Islet precursor cell (in vitro differentiated cells): ENCODE data around the gene PSPN.
"Not testable (repeated sequence)": the region's sequence is repeated elsewhere in the genome, so short reads cannot be mapped to it uniquely, and the experiment has no call there.

Experiments
- DNase-seq: peaks from one replicate; pipeline ENCODE4 v3.0.0-alpha.2; 2018

PSPN gene

DNA sequence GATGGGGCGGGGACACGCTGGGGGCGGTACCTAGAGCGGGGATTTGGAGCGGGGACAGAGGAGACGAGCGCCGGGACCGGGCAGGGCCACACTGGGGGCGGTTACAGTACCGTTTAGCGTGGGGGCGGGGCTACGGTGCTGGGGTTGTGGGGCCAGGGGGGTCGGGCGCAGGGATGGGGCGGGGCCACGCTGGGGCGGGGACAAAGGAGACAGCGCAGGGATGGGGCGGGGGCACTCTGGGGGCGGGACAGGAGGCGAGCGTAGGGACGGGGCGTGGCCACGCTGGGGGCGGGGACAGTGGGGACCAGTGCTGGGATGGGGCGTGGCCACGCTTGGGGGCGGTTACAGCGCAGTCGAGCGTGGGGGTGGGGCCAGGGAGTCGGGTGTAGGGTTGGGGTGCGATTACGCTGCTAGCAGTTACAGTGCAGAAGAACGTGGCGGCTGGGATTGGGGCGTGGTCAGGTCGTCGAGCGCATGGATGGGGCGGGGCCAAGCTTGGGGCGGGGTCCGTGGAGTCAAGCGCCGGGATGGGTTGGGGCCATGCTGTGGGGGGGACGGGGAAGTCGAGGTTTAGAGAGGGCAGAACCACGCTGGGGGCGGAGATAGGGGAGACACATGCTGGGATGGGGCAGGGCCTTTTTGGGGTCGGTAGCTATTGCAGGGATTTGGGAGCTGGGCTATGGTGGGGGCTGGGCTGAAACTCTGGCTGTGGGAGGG lies 2.5 kb downstream of the PSPN start:
- DNase-seq, result peak; percentile 99

DNA sequence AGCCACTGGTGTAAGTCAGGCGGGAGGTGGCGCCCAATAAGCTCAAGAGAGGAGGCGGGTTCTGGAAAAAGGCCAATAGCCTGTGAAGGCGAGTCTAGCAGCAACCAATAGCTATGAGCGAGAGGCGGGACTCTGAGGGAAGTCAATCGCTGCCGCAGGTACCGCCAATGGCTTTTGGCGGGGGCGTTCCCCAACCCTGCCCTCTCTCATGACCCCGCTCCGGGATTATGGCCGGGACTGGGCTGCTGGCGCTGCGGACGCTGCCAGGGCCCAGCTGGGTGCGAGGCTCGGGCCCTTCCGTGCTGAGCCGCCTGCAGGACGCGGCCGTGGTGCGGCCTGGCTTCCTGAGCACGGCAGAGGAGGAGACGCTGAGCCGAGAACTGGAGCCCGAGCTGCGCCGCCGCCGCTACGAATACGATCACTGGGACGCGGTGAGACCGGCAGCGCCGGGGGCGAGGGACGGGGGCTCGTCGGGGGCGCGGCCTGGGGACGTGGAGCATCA lies 3.1 kb downstream of the PSPN start, which contains the start of gene ALKBH7:
Gene ALKBH7 (plus strand): TSS at position 201 of the 502 bp plus-strand sequence. CDS start 27 bp downstream, at position 228.
- DNase-seq, result peak; percentile 99

DNA sequence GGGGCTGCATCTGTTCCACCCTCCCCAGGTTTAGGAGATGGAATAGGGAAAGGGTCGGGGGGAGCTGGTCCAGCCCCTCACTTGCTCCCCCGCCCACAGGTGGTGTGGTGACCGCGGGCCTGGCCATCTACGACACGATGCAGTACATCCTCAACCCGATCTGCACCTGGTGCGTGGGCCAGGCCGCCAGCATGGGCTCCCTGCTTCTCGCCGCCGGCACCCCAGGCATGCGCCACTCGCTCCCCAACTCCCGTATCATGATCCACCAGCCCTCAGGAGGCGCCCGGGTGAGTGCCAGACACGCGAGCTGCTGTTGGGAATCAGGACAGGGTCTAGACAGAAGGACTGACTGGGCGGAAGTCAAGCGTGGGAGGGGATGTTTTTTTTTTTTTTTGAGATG lies 11.4 kb downstream of the PSPN start:
- DNase-seq, result no peak

DNA sequence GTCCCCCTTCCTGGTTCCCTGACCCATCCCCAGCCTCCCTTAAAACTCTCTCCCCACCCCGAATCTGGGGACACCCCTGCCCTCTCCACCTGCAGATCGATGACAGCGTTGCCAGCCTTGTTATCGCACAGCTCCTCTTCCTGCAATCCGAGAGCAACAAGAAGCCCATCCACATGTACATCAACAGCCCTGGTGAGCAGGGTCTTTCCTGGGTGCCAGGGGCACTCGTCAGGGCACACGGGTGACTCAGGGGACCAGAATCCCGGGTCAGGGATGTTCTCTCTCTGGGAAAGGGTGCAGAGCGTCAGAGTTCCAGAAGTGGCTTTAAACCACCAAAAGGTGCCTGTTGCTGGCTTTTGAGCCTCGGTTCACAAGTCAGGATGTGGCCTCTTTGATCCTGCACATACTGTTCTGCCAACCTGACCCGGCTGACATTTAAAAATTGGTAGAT lies 13.4 kb downstream of the PSPN start:
- no peak for DNase-seq

DNA sequence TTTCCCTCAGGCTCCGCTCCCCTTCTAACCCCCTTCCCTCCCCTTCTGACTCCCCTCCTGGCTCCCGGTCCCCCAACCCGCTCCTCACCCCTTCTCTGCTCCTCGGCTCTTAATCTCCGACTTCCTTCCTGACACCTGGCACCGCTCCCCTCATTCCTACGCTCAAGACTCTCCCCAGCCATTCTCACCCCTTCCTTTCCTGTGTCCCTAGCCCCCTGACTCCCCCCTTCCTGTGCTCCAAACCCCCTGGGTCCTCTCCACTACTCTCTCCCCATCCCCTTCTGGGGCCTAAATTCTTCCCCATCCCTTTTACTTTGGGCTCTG lies 13.7 kb downstream of the PSPN start:
- no peak for DNase-seq

DNA sequence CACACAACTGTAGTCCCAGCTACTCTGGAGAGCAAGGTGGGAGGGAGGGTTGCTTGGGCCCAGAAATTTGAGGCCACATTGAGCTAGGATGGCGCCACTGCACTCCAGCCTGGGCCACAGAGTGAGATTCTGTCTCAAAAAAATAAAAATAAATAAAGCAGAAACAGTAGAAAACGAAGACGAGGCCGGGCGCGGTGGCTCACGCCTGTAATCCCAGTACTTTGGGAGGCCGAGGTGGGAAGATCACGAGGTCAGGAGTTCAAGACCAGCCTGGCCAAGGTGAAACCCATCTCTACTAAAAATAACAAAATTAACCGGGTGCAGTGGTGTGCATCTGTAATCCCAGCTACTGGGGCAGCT lies 14.9 kb downstream of the PSPN start:
- not testable (repeated sequence) for DNase-seq

DNA sequence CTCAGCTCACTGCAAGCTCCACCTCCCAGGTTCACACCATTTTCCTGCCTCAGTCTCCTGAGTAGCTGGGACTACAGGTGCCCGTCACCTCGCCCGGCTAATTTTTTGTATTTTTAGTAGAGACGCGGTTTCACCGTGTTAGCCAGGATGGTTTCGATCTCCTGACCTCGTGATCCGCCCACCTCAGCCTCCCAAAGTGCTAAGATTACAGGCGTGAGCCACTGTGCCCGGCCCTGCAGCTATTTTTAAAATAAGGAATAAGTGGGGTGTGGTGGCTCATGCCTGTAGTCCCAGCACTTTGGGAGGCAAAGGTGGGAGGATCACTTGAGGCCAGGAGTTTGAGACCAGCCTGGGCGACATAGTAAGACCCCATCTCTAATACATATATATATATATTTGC lies 15.3 kb downstream of the PSPN start:
- DNase-seq, result not testable (repeated sequence)

DNA sequence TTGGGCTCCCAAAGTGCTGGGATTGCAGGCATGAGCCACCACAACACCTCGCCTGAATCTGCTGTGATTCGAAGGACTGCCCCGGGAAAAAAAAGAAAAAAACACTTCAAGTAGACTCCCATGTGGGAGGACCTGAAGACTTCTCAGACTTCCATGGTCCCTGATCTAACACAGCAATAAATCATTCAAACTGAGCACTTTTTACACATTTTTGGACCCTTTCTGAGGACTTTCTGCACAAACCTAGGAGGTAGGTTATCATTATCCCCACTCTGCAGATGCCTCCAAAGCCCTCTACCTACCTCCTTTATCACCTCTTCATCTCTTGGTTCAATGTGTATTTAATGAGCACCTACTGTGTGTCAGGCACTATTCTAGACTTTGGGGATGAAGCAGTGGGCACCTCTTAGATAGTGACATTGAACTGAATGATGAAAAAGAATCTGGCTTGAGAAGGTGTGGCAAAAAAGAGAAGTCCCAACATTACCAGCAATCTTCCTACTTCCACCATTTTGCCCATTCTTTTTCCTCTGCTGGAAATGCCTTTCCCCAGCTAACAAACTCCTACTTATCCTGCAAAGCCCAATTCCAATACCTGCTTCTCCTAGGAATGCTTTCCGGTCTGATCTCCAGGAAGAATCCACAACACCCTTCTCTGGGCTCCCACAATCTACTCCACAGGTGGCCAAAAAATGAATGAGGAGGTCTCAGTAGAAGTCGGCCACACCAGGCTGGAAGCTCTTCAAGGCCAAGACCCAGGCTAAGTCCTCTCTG lies 16.0 kb downstream of the PSPN start:
- DNase-seq, result no peak

DNA sequence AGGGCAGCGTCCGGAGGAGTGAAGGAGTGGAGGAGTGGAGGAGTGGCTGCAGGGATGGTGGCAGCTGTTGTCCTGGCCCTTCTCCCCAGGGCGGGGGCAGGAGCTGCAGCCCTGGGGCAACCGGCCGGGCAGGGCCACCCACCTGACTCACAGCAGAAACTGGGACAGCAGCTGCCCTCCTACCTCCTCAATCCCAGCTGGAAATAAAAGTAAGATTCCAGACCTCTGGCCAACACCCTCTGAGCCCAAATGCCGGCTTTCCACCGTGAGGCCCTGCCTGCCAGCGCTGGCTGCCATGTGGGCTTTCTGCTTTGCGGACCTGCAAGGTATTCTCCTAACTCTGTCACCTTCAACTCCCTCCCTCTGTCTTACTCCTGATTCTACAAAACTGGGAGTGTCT lies 17.7 kb downstream of the PSPN start:
- no peak for DNase-seq

DNA sequence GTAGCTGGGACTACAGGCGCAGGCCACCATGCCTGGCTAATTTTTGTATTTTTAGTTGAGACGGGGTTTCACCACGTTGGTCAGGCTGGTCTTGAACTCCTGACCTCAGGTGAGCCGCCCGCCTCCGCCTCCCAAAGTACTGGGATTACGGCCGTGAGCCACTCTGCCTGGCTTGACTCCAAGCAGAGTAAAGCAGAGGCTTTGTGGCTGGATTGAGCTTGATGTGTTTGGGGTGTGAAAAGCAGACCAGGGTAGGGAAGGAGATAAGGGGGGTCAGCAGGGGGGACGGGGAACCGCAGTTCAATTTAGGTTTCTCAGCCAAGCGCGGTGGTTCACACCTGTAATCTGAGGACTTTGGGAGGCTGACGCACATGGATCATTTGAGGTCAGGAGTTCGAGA lies 18.6 kb downstream of the PSPN start:
- no peak for DNase-seq

DNA sequence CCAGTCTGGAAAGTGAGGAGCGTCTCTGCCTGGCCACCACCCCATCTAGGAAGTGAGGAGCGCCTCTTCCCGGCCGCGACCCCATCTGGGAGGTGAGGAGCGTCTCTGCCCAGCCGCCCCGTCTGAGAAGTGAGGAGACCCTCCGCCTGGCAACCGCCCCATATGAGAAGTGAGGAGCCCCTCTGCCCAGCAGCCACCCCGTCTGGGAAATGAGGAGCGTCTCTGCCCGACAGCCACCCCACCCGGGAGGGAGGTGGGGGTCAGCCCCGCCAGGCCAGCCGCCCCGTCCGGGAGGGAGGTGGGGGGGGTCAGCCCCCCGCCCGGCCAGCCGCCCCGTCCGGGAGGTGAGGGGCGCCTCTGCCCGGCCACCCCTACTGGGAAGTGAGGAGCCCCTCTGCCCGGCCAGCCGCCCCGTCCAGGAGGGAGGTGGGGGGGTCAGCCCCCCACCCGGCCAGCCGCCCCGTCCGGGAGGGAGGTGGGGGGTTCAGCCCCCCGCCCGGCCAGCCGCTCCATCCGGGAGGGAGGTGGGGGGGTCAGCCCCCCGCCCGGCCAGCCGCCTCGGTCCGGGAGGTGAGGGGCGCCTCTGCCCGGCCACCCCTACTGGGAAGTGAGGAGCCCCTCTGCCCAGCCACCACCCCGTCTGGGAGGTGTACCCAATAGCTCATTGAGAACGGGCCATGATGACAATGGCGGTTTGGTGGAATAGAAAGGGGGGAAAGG lies 20.3 kb downstream of the PSPN start:
- DNase-seq, result not testable (repeated sequence)

DNA sequence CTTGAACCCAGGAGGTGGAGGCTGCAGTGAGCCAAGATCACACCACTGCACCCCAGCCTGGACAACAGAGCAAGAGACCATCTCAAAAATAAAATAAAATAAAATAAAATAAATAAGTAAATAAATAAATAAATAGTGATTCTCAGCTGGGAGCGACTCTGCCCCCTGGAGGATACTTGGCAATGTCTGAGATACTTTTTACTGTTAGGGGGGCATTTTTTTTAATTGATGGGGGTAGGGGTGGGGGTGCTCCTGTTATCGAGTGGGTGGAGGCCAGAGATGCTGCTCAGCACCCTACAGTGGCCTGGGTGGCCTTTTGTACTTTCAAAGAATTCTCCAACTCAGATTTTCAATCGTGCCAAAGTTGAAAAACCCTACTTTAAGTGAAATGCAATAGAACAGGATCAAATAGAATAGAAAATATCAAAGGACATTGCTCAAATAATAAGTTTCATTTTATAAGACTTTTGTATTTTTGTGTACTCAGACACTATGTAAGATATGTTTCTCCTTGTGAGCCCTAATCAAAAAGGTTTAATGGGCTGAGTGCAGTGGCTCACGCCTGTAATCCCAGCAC lies 21.5 kb downstream of the PSPN start:
- no peak for DNase-seq

DNA sequence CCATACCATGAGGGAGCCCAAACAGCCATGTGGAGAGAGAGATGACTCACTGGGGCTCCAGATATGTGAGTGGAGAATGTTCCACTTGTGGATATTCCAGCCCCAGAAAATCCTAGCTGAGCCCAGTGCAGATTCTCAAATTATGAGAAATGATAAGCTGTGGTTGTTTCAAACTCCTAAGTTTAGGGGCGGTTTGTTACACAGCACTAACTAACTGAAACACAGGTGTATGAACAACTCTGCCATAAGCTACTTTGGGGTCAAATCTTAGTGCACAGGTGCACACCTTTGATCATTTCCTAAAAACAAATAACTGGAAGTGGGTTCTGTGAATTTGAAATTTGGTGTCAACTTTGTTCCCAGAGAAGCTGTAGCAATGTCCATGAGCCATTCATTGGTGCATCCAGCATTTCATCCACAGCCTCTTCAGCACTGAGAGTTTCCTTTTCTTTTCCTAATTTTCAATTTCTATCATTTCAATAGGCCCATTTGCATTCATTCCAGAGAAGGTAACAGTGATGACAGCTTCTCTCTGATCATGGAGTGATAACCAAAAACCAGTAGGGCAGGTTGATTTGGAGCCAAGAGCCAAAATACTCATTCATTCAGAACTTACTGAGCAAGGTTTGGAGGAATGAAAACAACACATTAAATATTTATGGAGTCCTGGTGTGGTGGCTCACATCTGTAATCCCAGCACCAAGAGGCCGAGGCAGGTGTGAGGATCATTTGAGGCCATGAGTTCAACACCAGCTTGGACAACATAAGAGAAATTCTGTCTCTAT lies 23.2 kb downstream of the PSPN start:
- no peak for DNase-seq

DNA sequence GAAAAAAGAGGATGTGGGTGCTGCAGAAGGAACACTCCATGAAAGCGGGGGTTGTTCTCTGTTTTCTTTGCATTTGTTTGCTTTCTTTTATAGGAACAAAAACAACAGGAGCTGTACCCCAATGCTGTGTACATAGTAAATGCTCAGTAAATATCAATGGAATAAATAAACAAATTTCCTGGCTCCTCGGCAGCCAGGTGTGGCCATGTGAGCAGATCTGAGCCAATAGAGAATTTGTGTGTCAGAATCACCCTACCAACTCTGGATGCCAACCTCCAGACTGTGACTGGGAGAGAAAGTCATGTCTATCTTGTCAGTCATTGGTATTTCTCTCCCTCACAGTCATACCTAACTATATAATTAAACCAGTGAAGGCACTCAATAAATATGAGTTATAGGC lies 25.0 kb downstream of the PSPN start:
- no peak for DNase-seq

DNA sequence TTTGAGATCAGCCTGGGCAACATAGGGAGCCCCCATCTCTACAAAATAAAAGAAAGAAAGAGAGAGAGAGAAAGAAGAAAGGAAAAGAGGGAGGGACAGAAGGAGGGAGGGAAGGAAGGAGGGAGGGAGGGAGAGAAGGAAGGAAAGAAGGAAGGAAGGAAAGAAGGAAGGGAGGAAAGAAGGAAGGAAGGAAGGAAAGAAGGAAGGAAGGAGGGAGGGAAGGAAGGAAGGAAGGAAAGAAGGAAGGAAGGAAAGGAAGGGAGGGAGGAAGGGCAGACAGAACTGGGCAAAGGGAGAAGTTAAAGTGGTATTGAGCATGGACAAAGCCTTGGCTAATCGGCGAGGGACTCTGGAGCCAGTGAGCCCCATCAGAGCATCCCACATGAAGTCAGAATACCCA lies 26.5 kb downstream of the PSPN start:
- not testable (repeated sequence) for DNase-seq

DNA sequence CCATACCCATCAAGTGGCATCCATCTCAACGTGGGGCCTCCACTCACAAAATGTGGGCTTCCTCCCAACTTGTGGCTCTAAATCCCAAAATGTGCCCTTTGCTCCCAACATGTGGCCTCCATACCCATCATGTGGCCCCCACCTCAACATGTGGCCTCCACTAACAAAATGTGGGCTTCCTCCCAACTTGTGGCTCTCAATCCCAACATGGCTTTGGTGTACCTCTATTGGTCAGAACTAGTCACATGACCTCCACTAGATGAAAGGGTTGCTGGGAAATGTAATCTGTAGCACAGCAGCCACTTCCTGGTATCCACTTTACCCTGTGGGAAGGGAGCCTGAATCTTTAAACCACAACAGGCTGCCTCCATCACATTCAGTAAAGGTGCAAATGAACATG lies 32.3 kb downstream of the PSPN start:
- DNase-seq, result no peak

DNA sequence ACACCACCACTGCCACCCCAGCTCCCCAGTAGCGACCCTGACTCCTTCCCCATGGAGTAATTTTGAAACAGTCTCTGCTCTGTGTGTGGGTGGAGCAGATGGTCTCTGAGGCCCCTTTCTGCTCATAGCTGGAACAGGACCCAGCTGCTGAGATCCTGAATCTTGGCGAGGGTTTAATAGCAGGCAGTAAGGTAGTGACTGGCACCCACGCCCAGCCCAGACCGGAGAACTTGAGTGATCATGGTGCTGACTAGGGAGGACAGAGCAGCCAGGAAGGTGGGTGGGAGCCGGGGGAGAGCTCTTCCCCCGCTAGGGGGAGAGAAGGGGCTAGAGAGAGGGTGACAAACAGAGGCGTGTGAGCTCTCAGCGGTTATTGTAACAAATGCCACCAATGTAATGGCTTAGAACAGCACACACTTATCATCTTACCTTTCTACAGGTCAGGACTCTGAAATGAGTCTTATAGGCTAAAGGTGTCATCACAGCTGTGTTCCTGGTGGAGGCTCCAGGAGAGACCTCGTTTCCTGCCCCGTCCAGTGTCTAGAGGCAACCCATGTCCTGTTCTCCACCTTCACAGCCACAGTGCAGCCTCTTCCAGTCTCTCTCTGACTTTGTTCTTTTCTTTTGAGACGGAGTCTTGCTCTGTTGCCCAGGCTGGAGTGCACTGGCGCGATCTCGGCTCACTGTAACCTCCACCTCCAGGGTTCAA lies 35.1 kb downstream of the PSPN start:
- no peak for DNase-seq

DNA sequence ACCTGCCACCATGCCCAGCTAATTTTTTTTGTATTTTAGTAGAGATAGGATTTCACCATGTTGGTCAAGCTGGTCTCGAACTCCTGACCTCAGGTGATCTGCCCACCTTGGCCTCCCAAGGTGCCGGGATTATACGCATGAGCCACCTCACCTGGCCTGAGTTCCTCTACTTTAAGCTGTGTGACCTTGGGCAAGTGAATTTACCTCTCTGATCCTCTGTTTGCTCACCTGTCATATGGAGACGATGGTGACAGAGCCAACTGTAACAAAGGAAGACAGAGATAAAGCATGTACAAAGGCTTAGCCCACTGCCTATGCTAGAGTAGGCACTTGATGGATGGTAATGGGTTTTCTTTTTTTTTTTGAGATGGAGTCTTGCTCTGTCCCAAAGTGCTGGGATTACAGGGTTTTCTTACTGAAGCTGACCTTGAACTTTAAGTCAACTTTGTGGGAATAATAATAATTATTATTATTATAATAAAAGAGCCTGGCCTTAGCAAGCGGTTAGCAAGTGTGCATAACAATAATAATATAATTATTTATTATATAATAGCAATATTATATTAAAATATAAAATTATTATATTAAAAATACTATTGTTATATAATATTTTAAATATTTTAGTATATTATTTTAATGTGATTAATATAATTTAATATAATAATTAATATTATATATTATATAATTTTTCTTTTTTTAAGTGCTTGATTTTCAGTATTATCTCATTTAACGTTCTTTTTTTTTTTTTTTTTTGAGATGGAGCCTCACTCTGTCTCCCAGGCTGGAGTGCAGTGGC lies 41.0 kb downstream of the PSPN start:
- DNase-seq, result no peak

DNA sequence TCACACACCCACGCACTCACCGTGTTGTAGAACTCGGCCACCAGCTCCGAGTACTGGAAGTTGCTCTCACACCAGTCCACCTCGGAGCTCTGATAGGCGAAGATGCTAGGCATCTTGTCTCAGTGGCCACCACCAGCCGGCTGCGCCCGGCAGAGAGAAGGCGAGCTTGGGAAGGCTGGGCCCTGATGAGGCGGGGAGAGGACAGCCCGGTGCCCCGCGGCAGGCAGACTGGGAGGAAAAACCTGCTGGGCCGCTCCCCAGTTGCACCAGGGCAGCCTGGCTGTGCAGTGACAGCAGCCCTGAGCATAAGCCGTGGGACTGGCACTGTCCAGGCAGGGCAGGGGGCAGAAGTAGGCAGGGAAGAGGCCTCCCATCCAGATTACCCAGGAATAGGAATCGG lies 42.3 kb downstream of the PSPN start, which contains the start of gene ACER1:
Gene ACER1 (minus strand): TSS at position 174 of the 400 bp plus-strand sequence. CDS start 61 bp downstream, at position 113.
- DNase-seq, result no peak

DNA sequence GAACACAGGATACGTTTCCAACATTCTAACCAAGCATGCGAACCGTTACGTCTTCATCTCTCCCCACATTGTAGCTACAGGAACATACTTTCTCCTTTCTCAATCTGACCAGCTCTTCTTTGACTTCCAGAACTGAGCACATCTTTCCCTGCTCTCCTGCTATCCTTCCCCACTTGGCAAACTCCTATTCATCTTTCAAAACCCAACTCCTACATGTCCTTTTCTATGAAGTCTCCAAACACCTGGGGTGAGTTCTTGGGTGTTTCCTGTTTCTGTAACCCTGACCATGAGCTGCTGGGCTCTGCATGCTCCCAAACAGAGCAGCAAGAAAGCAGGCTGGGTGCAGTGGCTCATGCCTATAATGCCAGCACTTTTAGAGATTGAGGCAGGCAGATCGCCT lies 48.9 kb downstream of the PSPN start:
- DNase-seq, result no peak

DNA sequence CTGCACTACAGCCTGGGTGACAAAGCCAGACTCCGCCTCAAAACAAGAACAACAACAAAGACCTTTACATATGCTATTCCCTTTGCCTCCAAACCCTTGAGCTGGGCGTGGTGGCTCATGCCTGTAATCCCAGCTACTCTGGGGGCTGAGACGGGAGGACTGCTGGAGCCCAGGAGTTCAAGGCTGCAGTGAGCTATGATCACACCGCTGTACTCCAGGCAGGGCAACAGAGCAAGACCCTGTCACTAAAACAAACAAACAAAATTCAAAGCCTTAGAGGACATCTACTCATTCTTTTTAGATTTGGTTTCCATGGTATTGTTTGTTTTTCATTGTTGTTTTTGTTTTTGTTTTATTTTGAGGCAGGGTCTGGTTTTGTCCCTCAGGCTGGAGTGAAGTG lies 50.1 kb downstream of the PSPN start:
- DNase-seq, result no peak
